ENCODE data around the gene GPANK1. TPM values are rescaled to one million over a fixed set of nuclear protein-coding genes. Genes with fewer than 3 reads are reported as not detected.

The GPANK1 gene
- total RNA-seq, 1 experiment from 2014 or later, result 29.1 TPM

- TF ChIP-seq MLX (CRISPR knock-in tag; IDR thresholded peaks at IDR 0.05), result no peak
- TF ChIP-seq, protein P1, sequence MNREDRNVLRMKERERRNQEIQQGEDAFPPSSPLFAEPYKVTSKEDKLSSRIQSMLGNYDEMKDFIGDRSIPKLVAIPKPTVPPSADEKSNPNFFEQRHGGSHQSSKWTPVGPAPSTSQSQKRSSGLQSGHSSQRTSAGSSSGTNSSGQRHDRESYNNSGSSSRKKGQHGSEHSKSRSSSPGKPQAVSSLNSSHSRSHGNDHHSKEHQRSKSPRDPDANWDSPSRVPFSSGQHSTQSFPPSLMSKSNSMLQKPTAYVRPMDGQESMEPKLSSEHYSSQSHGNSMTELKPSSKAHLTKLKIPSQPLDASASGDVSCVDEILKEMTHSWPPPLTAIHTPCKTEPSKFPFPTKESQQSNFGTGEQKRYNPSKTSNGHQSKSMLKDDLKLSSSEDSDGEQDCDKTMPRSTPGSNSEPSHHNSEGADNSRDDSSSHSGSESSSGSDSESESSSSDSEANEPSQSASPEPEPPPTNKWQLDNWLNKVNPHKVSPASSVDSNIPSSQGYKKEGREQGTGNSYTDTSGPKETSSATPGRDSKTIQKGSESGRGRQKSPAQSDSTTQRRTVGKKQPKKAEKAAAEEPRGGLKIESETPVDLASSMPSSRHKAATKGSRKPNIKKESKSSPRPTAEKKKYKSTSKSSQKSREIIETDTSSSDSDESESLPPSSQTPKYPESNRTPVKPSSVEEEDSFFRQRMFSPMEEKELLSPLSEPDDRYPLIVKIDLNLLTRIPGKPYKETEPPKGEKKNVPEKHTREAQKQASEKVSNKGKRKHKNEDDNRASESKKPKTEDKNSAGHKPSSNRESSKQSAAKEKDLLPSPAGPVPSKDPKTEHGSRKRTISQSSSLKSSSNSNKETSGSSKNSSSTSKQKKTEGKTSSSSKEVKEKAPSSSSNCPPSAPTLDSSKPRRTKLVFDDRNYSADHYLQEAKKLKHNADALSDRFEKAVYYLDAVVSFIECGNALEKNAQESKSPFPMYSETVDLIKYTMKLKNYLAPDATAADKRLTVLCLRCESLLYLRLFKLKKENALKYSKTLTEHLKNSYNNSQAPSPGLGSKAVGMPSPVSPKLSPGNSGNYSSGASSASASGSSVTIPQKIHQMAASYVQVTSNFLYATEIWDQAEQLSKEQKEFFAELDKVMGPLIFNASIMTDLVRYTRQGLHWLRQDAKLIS (CRISPR knock-in tag; IDR thresholded peaks at IDR 0.05; ENCODE audit: borderline replicate concordance), result no peak
- TF ChIP-seq ZNF416 (CRISPR knock-in tag; IDR thresholded peaks at IDR 0.05), result no peak
- no peak for TF ChIP-seq PRDM15 (CRISPR knock-in tag; IDR thresholded peaks at IDR 0.05)
- TF ChIP-seq, protein P2, sequence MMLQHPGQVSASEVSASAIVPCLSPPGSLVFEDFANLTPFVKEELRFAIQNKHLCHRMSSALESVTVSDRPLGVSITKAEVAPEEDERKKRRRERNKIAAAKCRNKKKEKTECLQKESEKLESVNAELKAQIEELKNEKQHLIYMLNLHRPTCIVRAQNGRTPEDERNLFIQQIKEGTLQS (CRISPR knock-in tag; conservative IDR thresholded peaks at IDR 0.05), result no peak
- TF ChIP-seq, protein P3, sequence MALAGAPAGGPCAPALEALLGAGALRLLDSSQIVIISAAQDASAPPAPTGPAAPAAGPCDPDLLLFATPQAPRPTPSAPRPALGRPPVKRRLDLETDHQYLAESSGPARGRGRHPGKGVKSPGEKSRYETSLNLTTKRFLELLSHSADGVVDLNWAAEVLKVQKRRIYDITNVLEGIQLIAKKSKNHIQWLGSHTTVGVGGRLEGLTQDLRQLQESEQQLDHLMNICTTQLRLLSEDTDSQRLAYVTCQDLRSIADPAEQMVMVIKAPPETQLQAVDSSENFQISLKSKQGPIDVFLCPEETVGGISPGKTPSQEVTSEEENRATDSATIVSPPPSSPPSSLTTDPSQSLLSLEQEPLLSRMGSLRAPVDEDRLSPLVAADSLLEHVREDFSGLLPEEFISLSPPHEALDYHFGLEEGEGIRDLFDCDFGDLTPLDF (CRISPR knock-in tag; IDR thresholded peaks at IDR 0.05), result no peak
- TF ChIP-seq ZNF317 (CRISPR knock-in tag; IDR thresholded peaks at IDR 0.05; ENCODE audit: borderline replicate concordance, low read depth), result no peak
- TF ChIP-seq AR (CRISPR knock-in tag; IDR thresholded peaks at IDR 0.05), result no peak
- no peak for TF ChIP-seq TEAD1 (CRISPR knock-in tag; IDR thresholded peaks at IDR 0.05)
Measured at GRCh38 chr6:31643818-31644454, 20.9 kb downstream of the GPANK1 start (continued).

DNA sequence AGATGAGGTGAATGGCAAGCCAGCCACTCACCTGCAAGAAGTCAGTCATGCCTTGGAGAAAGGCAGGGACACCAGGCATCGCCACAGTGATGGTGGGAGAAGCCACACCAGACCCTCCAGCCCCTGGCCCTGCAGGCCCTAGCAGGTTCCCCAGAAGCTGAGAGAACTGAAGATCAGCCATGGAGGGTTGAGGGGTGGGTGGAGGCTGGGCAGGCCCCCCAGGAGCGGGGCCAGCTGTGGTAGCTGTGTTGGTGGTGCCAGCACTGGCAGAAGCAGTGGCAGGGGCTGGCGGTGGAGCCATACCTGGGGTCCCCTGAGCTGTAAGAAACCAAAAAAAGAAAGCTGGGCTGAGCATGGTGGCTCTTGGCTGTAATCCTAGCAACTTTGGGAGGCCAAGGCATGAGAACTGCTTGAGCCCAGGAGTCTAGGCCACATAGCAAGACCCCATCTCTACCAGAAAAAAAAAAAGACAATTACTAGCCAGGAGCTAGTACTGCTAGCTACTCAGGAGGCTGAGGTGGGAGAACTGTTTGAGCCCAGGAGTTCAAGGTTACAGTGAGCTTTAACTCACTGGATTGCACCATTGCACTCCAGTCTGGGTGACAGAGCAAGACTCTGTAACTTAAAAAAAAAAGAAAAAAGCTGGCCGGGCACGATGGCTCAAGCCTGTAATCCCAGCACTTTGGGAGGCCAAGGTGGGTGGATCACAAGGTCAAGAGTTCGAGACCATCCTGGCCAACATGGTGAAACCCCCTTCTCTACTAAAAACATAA, 21.8 kb downstream of the GPANK1 start:
- H3K27ac Mint-ChIP-seq, result no peak overlapping the region
- DNase-seq (ENCODE audit: low spot score) (no peak), ATAC-seq (no peak)
- no peak overlapping the region for H3K4me3 Mint-ChIP-seq
- ChIA-PET CTCF (interaction anchor here (1.8 kb wide), 1 partner anchor 9 kb away, joined by 4 read pairs; the partner anchor contains the start of gene BAG6), POLR2A (interaction anchor here (0.6 to 1.4 kb wide), 2 partner anchors 22 to 149 kb away, joined by 3 read pairs; partner anchors contain the start of gene GPANK1)
- peaks cover 68% of the 10 kb centered on the region for H3K36me3 Mint-ChIP-seq
- no peaks in the 10 kb centered on the region for H3K9me3 Mint-ChIP-seq
- H3K4me1 Mint-ChIP-seq, result no peaks in the 10 kb centered on the region
- no peaks in the 10 kb centered on the region for H3K27me3 Mint-ChIP-seq (ENCODE audit: low read depth)
- TF ChIP-seq, protein P4, sequence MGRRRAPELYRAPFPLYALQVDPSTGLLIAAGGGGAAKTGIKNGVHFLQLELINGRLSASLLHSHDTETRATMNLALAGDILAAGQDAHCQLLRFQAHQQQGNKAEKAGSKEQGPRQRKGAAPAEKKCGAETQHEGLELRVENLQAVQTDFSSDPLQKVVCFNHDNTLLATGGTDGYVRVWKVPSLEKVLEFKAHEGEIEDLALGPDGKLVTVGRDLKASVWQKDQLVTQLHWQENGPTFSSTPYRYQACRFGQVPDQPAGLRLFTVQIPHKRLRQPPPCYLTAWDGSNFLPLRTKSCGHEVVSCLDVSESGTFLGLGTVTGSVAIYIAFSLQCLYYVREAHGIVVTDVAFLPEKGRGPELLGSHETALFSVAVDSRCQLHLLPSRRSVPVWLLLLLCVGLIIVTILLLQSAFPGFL (CRISPR knock-in tag; IDR thresholded peaks at IDR 0.05; ENCODE audit: borderline replicate concordance), result no peak
- TF ChIP-seq ATF6 (CRISPR knock-in tag; IDR thresholded peaks at IDR 0.05), result no peak
- TF ChIP-seq, protein P1 (CRISPR knock-in tag; IDR thresholded peaks at IDR 0.05; ENCODE audit: borderline replicate concordance), result no peak
- TF ChIP-seq NR1H2 (CRISPR knock-in tag; IDR thresholded peaks at IDR 0.05), result no peak

All from WTC11 (cell line).